Trophoblast cell (in vitro differentiated cells and primary cell): ENCODE measurements around the gene PPP2R2D.
A peak's percentile ranks its signal among the peaks of the same experiment; 100 is the strongest.

ENCODE experiments used
- DNase-seq, 2 donors: peaks; one replicate each; pipeline ENCODE4 v3.0.0-alpha.2; 2016
- H2AFZ ChIP-seq: 2 replicates; pipeline ENCODE4 v1.6.1; 2013; ENCODE audit warnings: low read length, moderate library complexity, mild to moderate bottlenecking; ENCODE audit not compliant: insufficient read depth, poor library complexity
- H2AK5ac ChIP-seq: 2 replicates; pipeline ENCODE4 v1.6.1; 2013; ENCODE audit warnings: mild to moderate bottlenecking, low read length
- H2BK120ac ChIP-seq: 2 replicates; pipeline ENCODE4 v1.6.1; 2013; ENCODE audit warnings: low read length, mild to moderate bottlenecking, moderate library complexity; ENCODE audit not compliant: insufficient read depth, poor library complexity
- H2BK12ac ChIP-seq: 2 replicates; pipeline ENCODE4 v1.6.1; 2013; ENCODE audit warnings: mild to moderate bottlenecking, low read length, moderate library complexity
- H2BK5ac ChIP-seq: 2 replicates; pipeline ENCODE4 v1.6.1; 2013; ENCODE audit warnings: low read length, low read depth, moderate library complexity, mild to moderate bottlenecking; ENCODE audit not compliant: poor library complexity
- H3K14ac ChIP-seq: 2 replicates; pipeline ENCODE4 v1.6.1; 2013; ENCODE audit warnings: mild to moderate bottlenecking, low read length
- H3K18ac ChIP-seq: 2 replicates; pipeline ENCODE4 v1.6.1; 2013; ENCODE audit warnings: mild to moderate bottlenecking, low read length
- H3K23ac ChIP-seq: 2 replicates; pipeline ENCODE4 v1.6.1; 2013; ENCODE audit warnings: low read length
- H3K27ac ChIP-seq: 2 replicates; pipeline ENCODE4 v1.5.1; 2013; ENCODE audit warnings: low read depth, mild to moderate bottlenecking, inconsistent platforms, low read length, moderate library complexity
- H3K27me3 ChIP-seq: 2 replicates; pipeline ENCODE4 v1.6.1; 2013; ENCODE audit warnings: inconsistent platforms, mild to moderate bottlenecking, low read length, moderate library complexity; ENCODE audit not compliant: insufficient read depth
- H3K36me3 ChIP-seq, 2 experiments: 1 replicate in 1 of 2; 2 replicates in 1 of 2; pipeline ENCODE4 v1.6.1; 2013; ENCODE audit warnings: low read length in 2 of 2, mild to moderate bottlenecking in 2 of 2, moderate library complexity in 1 of 2; ENCODE audit not compliant: insufficient read depth in 2 of 2, control insufficient read depth in 1 of 2
- H3K4ac ChIP-seq: 2 replicates; pipeline ENCODE4 v1.6.1; 2013; ENCODE audit warnings: low read depth, mild to moderate bottlenecking, low read length, moderate library complexity
- H3K4me1 ChIP-seq, 2 experiments: 1 replicate in 1 of 2; 2 replicates in 1 of 2; pipeline ENCODE4 v1.6.1; 2013; ENCODE audit warnings: low read length in 2 of 2, mild to moderate bottlenecking in 2 of 2, moderate library complexity in 1 of 2; ENCODE audit not compliant: insufficient read depth in 2 of 2, control insufficient read depth in 1 of 2
- H3K4me2 ChIP-seq: 2 replicates; pipeline ENCODE4 v1.6.1; 2013; ENCODE audit warnings: inconsistent platforms, mild to moderate bottlenecking, low read length, moderate library complexity
- H3K4me3 ChIP-seq: 2 replicates; pipeline ENCODE4 v1.5.1; 2013; ENCODE audit warnings: mild to moderate bottlenecking, low read depth, low read length, inconsistent platforms
- H3K79me1 ChIP-seq: one replicate; pipeline ENCODE4 v1.6.1; 2013; ENCODE audit warnings: low read length
- H3K79me2 ChIP-seq: 2 replicates; pipeline ENCODE4 v1.6.1; 2013; ENCODE audit warnings: low read length, mild to moderate bottlenecking; ENCODE audit not compliant: control insufficient read depth, insufficient read depth, poor library complexity
- H3K9ac ChIP-seq: 2 replicates; pipeline ENCODE4 v1.6.1; 2013; ENCODE audit warnings: mild to moderate bottlenecking, low read length
- H3K9me3 ChIP-seq: 2 replicates; pipeline ENCODE4 v1.6.1; 2013; ENCODE audit warnings: low read depth, mild to moderate bottlenecking, control low read depth, inconsistent platforms, low read length; ENCODE audit not compliant: insufficient read depth
- H4K12ac ChIP-seq: 2 replicates; pipeline ENCODE4 v1.6.1; 2013; ENCODE audit warnings: low read depth, mild to moderate bottlenecking, low read length, moderate library complexity
- H4K8ac ChIP-seq: 2 replicates; pipeline ENCODE4 v1.6.1; 2013; ENCODE audit warnings: low read depth, mild to moderate bottlenecking, low read length, moderate library complexity
- H4K91ac ChIP-seq: one replicate; pipeline ENCODE4 v1.6.1; 2013; ENCODE audit warnings: low read depth, mild to moderate bottlenecking, low read length, moderate library complexity
- WGBS: extraction: QIAGEN DNeasy Blood & Tissue Kit; methylation state at CpG from one replicate; pipeline ENCODE4 v1.1.7; 2013; ENCODE audit warnings: missing lambda C conversion rate; ENCODE audit not compliant: insufficient read length, insufficient coverage; ENCODE audit errors: extremely low coverage; 5-methylcytosine and 5-hydroxymethylcytosine counted together

Gene PPP2R2D

GRCh38 chr10:131997366-131998049 lies 96.7 kb downstream of the PPP2R2D start:
- H3K18ac ChIP-seq, result no peak overlapping the region
- H4K12ac ChIP-seq, result no peak overlapping the region
- peak overlapping the region; percentile 4 for H2BK12ac ChIP-seq
- H3K23ac ChIP-seq, result no peak overlapping the region
- H3K4ac ChIP-seq, result no peak overlapping the region
- no peaks in the 10 kb centered on the region for H3K36me3 ChIP-seq
- peak overlapping the region; percentile 41 for H2BK5ac ChIP-seq
- no peak overlapping the region for H3K4me3 ChIP-seq
- peak overlapping the region; percentile 66 for H3K27ac ChIP-seq
- H2AK5ac ChIP-seq, result no peak overlapping the region
- H3K14ac ChIP-seq, result no peak overlapping the region
- no peaks in the 10 kb centered on the region for H3K27me3 ChIP-seq
- WGBS, result no CpG with 5 or more reads among the region's 13 CpGs
- H3K4me2 ChIP-seq, result peak overlapping the region; percentile 29
- DNase-seq, result peak; percentile 86 to 93
- peak overlapping the region; percentile 49 for H4K91ac ChIP-seq
- peaks cover 19 to 20% of the 10 kb centered on the region in 2 experiments for H3K4me1 ChIP-seq
- peak overlapping the region; percentile 26 for H2BK120ac ChIP-seq
- H2AFZ ChIP-seq, result no peak overlapping the region
- H4K8ac ChIP-seq, result no peak overlapping the region
- H3K79me1 ChIP-seq, result peaks cover 21% of the 10 kb centered on the region
- no peaks in the 10 kb centered on the region for H3K79me2 ChIP-seq
- no peak overlapping the region for H3K9ac ChIP-seq
- H3K9me3 ChIP-seq, result peaks cover 4% of the 10 kb centered on the region

DNA sequence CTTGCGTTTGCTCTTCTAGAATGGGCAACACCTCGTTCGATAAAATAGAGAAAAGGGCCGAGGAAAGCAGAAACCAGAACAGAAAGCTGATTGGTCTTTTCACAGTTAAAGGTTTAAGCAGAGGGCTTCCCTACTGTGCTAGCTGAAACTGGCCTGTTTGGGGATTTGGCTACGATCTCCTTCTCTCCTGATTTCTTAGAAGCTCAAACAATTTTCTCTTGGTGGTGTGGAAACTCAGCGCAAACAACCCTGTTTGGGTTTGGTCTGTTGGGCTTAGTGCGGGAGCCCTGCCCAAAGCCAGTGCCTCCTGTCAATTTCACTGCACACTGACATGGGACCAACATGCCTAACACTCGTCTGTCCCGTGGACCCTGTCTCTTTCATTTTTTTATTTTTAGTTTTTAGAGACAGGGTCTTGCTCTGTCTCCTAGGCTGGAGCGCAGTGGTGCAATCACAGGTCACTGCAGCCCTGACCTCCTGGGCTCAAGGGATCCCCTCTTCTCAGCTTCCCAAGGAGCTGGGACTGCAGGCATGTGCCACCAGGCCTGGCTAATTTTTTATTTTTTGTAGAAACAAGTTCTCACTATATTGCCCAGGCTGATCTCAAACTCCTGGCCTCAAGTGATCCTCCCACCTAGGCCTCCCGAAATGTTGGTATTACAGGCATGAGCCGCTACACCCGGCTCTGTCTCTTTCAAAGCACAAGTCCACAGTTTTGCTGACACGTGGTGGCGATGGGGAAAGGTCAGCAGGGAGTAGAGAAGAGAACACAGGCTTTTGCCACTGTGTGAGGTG lies 97.4 kb downstream of the PPP2R2D start:
- H2BK12ac ChIP-seq, result peak overlapping the region; percentile 87
- no peak for DNase-seq
- H3K27ac ChIP-seq, result peak overlapping the region; percentile 54
- peak overlapping the region; percentile 29 for H3K4me2 ChIP-seq
- peak overlapping the region; percentile 47 for H4K91ac ChIP-seq
- H3K4me1 ChIP-seq, result peaks cover 19 to 20% of the 10 kb centered on the region in 2 experiments
- H3K4me3 ChIP-seq, result no peak overlapping the region
- H4K12ac ChIP-seq, result no peak overlapping the region
- peak overlapping the region; percentile 43 for H3K4ac ChIP-seq
- H3K9me3 ChIP-seq, result peaks cover 4% of the 10 kb centered on the region
- H2BK120ac ChIP-seq, result peak overlapping the region; percentile 77
- peak overlapping the region; percentile 79 for H3K18ac ChIP-seq
- peak overlapping the region; percentile 66 for H2AFZ ChIP-seq
- no peak overlapping the region for H2AK5ac ChIP-seq
- no peak overlapping the region for H3K23ac ChIP-seq
- peak overlapping the region; percentile 58 for H3K14ac ChIP-seq
- H3K79me1 ChIP-seq, result peaks cover 21% of the 10 kb centered on the region
- no peak overlapping the region for H3K9ac ChIP-seq
- no peaks in the 10 kb centered on the region for H3K27me3 ChIP-seq
- peak overlapping the region; percentile 55 for H4K8ac ChIP-seq
- H2BK5ac ChIP-seq, result peak overlapping the region; percentile 67
- H3K36me3 ChIP-seq, result no peaks in the 10 kb centered on the region
- H3K79me2 ChIP-seq, result no peaks in the 10 kb centered on the region
- no CpG with 5 or more reads among the region's 15 CpGs for WGBS

- Histone ChIP-seq H3K4me1 (peaks cover 19 to 20% of the 10 kb centered on the region in 2 experiments), H3K27me3 (no peaks in the 10 kb centered on the region), H2AFZ (peak overlapping the region; percentile 6), H3K23ac (no peak overlapping the region), H2BK12ac (peak overlapping the region; percentile 72), H4K91ac (peak overlapping the region; percentile 47), H3K4me2 (no peak overlapping the region), H3K4me3 (no peak overlapping the region), H3K9ac (no peak overlapping the region), H3K79me2 (no peaks in the 10 kb centered on the region), H4K12ac (no peak overlapping the region), H3K18ac (peak overlapping the region; percentile 15), H2BK120ac (peak overlapping the region; percentile 77), H3K36me3 (no peaks in the 10 kb centered on the region), H3K9me3 (peaks cover 4% of the 10 kb centered on the region), H3K14ac (peak overlapping the region; percentile 52), H3K4ac (peak overlapping the region; percentile 43), H3K27ac (peak overlapping the region; percentile 54), H3K79me1 (peaks cover 21% of the 10 kb centered on the region), H2BK5ac (peak overlapping the region; percentile 55), H2AK5ac (peak overlapping the region; percentile 24), H4K8ac (peak overlapping the region; percentile 30)
- DNase-seq, result no peak
- no CpG with 5 or more reads among the region's 18 CpGs for WGBS
Observed at GRCh38 chr10:131998845-131999681, 98.3 kb downstream of the PPP2R2D start.
